Osteocyte (in vitro differentiated cells): ENCODE measurements around the gene GBP1. TPM values are rescaled to one million over a fixed set of nuclear protein-coding genes. Genes with fewer than 3 reads are reported as not detected.

Experiments
- DNase-seq: peaks from one replicate; pipeline ENCODE4 v3.0.0; 2021; ENCODE audit warnings: mixed read lengths; ENCODE audit not compliant: unreplicated experiment; ENCODE audit errors: extremely low spot score
- H3K27ac Mint-ChIP-seq: one replicate; pipeline ENCODE4 v1.8.0; 2021; ENCODE audit warnings: mild to moderate bottlenecking, mixed read lengths; ENCODE audit not compliant: unreplicated experiment
- H3K27me3 Mint-ChIP-seq: one replicate; pipeline ENCODE4 v1.8.0; 2021; ENCODE audit warnings: mixed read lengths; ENCODE audit not compliant: unreplicated experiment
- H3K36me3 Mint-ChIP-seq: one replicate; pipeline ENCODE4 v1.8.0; 2021; ENCODE audit warnings: mixed read lengths; ENCODE audit not compliant: unreplicated experiment
- H3K4me1 Mint-ChIP-seq: one replicate; pipeline ENCODE4 v1.8.0; 2021; ENCODE audit warnings: mixed read lengths; ENCODE audit not compliant: unreplicated experiment
- H3K4me3 Mint-ChIP-seq: one replicate; pipeline ENCODE4 v1.8.0; 2021; ENCODE audit warnings: mild to moderate bottlenecking, moderate library complexity, mixed read lengths; ENCODE audit not compliant: unreplicated experiment
- H3K9me3 Mint-ChIP-seq: one replicate; pipeline ENCODE4 v1.8.0; 2021; ENCODE audit warnings: mixed read lengths; ENCODE audit not compliant: unreplicated experiment
- total RNA-seq: library from RNA; stranded (reverse); gene quantifications from 2 replicates; pipeline ENCODE4 v1.2.1, GENCODE V29; 2021
- TF ChIP-seq, protein P1 (sequence below): fragments of 200-600 bp; sonication (generic); IDR thresholded peaks from 2 replicates; pipeline ENCODE4 v1.5.0; 2021; ENCODE audit warnings: antibody characterized with exemption, mild to moderate bottlenecking, moderate library complexity

GBP1 gene
- total RNA-seq, 1 donor from 2014 or later = 26.3 TPM

DNA sequence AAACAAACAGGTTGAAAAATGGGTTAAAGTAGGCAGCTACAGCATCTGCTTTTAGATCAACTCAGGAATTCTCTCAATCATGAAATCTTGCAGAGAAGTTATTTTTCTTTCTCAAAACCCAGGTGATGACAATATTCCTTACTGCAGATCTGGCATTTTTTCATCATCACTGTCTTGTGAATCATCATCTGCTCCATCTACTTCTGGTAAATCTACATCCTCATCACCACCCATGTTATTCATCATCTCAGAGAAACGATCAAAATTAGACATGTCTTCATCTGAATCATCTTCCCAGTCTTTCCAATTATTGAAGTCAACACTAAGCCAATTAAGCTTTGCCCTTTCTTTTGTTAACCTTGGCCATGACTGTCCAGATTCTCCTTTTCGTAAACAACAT lies 39.1 kb upstream of the GBP1 start:
- Mint-ChIP-seq H3K27me3 (peaks cover 16% of the 10 kb centered on the region), H3K4me1 (no peaks in the 10 kb centered on the region), H3K27ac (no peak overlapping the region), H3K4me3 (no peak overlapping the region), H3K36me3 (no peaks in the 10 kb centered on the region), H3K9me3 (no peaks in the 10 kb centered on the region)
- TF ChIP-seq, protein P1, sequence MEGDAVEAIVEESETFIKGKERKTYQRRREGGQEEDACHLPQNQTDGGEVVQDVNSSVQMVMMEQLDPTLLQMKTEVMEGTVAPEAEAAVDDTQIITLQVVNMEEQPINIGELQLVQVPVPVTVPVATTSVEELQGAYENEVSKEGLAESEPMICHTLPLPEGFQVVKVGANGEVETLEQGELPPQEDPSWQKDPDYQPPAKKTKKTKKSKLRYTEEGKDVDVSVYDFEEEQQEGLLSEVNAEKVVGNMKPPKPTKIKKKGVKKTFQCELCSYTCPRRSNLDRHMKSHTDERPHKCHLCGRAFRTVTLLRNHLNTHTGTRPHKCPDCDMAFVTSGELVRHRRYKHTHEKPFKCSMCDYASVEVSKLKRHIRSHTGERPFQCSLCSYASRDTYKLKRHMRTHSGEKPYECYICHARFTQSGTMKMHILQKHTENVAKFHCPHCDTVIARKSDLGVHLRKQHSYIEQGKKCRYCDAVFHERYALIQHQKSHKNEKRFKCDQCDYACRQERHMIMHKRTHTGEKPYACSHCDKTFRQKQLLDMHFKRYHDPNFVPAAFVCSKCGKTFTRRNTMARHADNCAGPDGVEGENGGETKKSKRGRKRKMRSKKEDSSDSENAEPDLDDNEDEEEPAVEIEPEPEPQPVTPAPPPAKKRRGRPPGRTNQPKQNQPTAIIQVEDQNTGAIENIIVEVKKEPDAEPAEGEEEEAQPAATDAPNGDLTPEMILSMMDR = no peak
- no peak for DNase-seq

DNA sequence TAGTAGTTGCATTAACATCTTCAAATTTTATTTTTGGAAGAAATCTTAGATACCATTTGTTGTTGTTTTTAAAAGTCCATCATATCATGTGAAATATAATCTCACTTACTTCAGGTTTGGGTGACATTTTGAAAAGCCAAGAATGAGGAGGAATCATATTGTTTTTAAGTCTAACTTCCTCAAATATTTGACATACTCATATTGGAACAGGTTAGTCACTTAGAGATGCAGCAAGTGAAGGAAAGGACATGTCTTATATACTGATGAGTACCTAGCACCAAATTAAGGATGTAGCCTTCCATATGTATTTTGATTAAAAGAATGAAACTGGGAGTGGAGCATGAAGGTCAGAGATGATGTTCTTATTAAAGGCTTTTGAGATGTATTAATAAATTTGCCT lies 37.0 kb upstream of the GBP1 start:
- no peaks in the 10 kb centered on the region for H3K4me1 Mint-ChIP-seq
- TF ChIP-seq, protein P1 = no peak
- no peak overlapping the region for H3K4me3 Mint-ChIP-seq
- no peaks in the 10 kb centered on the region for H3K36me3 Mint-ChIP-seq
- no peak for DNase-seq
- H3K27me3 Mint-ChIP-seq = peaks cover 18% of the 10 kb centered on the region
- H3K27ac Mint-ChIP-seq = no peak overlapping the region
- H3K9me3 Mint-ChIP-seq = no peaks in the 10 kb centered on the region

DNA sequence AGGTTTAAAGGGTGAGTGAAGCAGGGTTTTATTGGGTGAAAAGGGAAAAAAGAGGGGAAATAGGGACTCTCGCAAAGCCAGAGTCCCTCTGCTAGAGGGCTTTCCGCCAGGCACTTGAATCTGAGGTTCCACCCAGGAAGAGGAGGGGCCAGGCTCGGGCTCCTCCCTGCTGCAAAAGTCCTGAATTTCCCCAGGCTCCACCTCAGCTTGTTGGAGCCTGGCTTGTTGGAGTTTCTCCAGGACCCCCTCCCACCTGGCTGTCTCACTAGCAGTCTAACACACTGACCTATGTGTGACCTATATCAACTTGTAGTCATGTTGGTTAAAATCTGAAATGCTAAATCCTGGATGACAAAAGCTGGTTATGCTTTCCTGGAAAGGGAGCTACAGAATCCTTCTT lies 35.4 kb upstream of the GBP1 start:
- H3K9me3 Mint-ChIP-seq = peaks cover 7% of the 10 kb centered on the region

DNA sequence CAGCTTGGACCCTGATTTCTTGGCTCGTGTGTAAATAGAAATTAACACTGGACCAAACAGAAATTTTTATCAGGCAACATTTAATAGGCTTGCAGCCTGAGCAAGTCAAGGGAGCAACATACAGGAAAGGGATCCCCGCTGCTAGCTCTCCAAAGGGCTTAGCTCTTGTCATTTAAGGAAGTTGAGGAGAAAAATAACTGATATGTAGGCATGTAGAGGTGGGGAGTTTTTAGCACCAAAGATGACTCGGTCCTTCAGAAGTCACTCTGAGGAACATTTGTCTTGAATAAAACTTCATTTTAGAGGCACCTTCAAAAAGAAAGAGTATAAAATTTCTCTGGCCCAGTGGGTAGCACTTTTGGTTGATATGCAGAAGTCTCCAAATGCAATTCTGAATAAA lies 33.8 kb upstream of the GBP1 start:
- H3K4me3 Mint-ChIP-seq = no peak overlapping the region
- TF ChIP-seq, protein P1 = no peak
- peaks cover 15% of the 10 kb centered on the region for H3K27me3 Mint-ChIP-seq
- DNase-seq = no peak
- peaks cover 7% of the 10 kb centered on the region for H3K9me3 Mint-ChIP-seq
- no peaks in the 10 kb centered on the region for H3K36me3 Mint-ChIP-seq
- H3K4me1 Mint-ChIP-seq = no peaks in the 10 kb centered on the region
- no peak overlapping the region for H3K27ac Mint-ChIP-seq

More for the DNA sequence above, 35.4 kb upstream of the GBP1 start:
- no peaks in the 10 kb centered on the region for H3K4me1 Mint-ChIP-seq
- no peak for DNase-seq
- no peaks in the 10 kb centered on the region for H3K36me3 Mint-ChIP-seq
- peaks cover 15% of the 10 kb centered on the region for H3K27me3 Mint-ChIP-seq
- no peak overlapping the region for H3K4me3 Mint-ChIP-seq
- no peak overlapping the region for H3K27ac Mint-ChIP-seq
- TF ChIP-seq, protein P1 = no peak

DNA sequence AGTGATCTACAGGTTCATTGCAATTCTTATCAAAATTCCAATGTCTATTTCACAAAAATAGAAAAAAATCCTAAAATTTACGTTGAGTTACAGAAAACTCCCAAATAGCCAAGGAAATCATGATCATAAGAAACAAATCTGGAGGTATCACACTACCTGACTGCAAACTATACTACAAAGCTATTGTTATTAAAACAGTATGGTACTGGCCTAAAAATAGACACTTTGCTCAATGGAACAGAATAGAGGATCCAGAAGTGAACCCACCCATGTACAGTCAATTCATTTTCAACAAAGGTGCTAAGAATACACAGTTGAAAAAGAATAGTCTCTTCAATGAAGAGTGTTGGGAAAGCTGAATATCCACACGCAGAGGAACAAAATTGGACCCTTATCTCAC lies 30.7 kb upstream of the GBP1 start:
- Mint-ChIP-seq H3K27me3 (peaks cover 7% of the 10 kb centered on the region), H3K36me3 (no peaks in the 10 kb centered on the region), H3K27ac (no peak overlapping the region), H3K4me3 (no peak overlapping the region), H3K9me3 (peaks cover 7% of the 10 kb centered on the region), H3K4me1 (no peaks in the 10 kb centered on the region)
- TF ChIP-seq, protein P1 = no peak
- DNase-seq = no peak
